GM19043 (cell line): Measurements from ENCODE around the gene TREH.
"Not testable (repeated sequence)": the region's sequence is repeated elsewhere in the genome, so short reads cannot be mapped to it uniquely, and the experiment has no call there.

ENCODE experiments used
- ATAC-seq: cut with Tn5 transposase; IDR thresholded peaks from one replicate; pipeline ENCODE4 v1.9.1; 2021; ENCODE audit warnings: low read depth; ENCODE audit not compliant: unreplicated experiment

The TREH gene, protein sequence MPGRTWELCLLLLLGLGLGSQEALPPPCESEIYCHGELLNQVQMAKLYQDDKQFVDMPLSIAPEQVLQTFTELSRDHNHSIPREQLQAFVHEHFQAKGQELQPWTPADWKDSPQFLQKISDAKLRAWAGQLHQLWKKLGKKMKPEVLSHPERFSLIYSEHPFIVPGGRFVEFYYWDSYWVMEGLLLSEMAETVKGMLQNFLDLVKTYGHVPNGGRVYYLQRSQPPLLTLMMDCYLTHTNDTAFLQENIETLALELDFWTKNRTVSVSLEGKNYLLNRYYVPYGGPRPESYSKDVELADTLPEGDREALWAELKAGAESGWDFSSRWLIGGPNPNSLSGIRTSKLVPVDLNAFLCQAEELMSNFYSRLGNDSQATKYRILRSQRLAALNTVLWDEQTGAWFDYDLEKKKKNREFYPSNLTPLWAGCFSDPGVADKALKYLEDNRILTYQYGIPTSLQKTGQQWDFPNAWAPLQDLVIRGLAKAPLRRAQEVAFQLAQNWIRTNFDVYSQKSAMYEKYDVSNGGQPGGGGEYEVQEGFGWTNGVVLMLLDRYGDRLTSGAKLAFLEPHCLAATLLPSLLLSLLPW

DNA sequence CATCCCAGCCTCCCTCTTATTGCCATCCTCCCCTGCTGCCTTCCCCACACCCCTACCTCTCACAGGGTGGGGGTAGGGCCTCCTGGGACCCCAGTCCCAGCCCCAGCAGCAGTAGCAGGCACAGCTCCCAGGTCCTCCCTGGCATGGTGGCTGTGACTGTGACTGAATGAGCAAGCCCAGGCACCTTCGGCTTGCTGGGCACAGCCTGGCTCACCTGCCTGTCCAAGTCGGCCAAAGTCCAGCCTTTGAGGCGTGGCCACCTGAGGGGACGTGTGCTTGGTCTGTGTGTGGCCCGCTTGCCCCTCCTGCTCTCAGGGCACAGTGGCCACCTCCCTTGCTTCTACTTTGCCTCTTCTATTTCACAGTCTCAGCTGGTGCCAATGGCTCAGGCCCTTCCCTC is at the start of gene TREH:
TREH (minus strand) TSS at position 168 of the 400 bp plus-strand sequence; CDS start at position 145, 23 bp downstream.
- ATAC-seq: no peak

DNA sequence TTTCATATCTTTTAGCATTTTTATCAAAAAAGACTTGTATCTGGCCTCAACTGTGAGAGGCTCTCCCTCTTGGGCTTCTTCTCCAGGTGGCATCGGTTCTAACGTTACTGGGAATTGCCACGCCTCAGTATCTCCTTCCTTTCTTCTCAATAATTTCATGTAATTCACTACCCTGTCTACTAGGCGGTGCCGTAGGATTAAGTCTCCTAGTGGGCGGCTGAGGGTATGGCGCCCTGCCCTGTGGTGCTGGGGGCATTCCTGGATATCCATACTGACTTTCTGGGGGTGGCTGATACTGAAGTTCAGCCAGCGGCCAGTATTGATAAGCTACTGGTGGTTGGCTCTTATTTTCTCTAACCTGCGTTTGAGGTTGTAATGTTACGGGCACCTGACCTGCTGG is 48.7 kb upstream of the TREH start:
- ATAC-seq: not testable (repeated sequence)

DNA sequence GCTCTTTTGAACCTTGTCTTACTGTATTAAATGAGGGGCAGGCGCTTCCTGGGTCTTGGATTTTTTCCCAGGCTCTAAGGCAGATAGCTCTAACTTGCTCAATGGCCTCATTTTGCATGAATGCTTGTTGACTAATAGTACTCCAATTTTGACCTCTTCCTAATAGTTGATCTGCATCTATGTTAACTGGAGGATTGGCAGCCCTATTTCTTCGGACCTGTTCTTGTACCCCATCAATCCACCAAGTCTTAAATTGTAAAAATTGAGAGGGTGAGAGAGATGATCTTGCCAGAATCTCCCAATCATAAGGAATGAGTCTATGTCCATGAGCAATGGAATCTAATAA is 48.2 kb upstream of the TREH start:
- ATAC-seq: not testable (repeated sequence)

DNA sequence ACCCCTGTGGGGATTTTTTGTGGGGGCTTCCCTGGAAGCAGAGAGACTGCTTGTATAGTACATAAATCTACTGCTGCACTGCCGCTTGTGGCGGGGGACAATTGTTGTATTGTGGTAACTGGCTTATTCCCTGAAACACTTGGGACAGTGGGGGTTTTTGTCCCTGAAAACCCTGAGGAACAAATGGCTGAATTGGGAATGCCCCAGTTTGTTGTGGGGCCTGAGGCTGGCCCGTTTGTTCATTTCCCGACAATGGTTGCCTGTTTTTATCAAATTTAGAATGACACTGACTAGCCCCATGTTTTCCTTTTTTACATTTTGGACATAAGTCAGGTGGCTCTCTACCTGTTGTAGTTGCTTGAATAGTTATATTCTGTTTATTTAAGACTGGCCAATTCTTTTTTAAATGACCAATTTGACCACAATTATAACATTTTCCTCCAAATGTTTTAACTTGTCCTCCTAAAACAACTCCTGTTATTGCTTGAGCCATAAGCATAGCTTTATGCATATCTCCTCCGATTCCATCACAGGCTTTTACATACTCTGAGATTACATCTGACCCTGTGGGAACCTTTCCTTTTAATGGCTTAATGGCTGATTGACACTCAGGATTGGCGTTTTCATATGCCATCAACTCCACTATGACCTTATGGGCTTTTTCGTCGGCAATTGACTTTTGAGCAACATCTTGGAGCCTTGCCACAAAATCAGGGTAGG is 47.7 kb upstream of the TREH start:
- ATAC-seq: not testable (repeated sequence)

DNA sequence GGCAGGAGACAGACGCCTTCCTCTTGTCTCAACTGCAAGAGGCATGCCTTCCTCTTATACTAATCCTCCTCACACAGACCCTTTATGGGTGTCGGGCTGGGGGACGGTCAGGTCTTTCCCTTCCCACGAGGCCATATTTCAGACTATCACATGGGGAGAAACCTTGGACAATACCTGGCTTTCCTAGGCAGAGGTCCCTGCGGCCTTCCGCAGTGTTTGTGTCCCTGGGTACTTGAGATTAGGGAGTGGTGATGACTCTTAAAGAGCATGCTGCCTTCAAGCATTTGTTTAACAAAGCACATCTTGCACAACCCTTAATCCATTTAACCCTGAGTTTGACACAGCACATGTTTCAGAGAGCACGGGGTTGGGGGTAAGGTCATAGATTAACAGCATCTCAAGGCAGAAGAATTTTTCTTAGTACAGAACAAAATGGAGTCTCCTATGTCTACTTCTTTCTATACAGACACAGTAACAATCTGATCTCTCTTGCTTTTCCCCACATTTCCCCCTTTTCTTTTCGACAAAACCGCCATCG is 42.1 kb upstream of the TREH start:
- not testable (repeated sequence) for ATAC-seq

DNA sequence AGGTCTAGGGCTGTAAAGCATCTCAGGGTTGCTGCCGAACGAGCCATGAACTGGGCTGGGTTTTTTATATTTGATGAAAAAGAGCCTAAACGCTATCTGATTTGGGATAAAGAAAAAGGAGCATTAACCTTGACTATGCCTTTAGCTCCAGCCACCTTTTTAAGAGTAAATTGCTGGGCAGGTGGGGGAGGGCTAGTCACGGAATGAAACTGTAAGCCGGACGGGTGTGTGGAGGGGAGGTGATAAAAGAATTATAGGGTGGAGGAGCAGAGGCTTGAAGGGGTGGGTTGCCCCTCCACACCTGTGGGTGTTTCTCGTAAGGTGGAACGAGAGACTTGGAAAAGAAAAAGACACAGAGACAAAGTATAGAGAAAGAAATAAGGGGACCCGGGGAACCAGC is 41.3 kb upstream of the TREH start:
- not testable (repeated sequence) for ATAC-seq

DNA sequence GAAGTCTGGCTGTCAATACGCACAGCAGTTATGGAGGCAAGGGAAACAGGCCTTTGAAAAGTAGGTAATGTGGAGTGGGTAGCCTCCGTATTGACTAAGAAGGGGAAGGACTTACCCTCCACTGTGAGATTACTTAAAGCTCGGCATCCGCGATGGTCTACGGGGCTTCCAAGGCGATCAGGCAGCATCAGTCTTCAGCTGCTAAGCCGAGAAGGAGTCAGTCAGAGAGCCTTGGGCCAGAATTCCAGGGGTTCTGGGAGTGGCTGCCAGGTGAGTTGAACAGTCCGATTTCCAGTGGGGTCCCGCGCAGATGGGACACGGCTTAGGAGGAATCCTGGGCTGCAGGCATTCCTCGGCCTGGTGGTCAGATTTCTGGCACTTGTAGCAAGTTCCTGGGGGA is 40.6 kb upstream of the TREH start:
- not testable (repeated sequence) for ATAC-seq

DNA sequence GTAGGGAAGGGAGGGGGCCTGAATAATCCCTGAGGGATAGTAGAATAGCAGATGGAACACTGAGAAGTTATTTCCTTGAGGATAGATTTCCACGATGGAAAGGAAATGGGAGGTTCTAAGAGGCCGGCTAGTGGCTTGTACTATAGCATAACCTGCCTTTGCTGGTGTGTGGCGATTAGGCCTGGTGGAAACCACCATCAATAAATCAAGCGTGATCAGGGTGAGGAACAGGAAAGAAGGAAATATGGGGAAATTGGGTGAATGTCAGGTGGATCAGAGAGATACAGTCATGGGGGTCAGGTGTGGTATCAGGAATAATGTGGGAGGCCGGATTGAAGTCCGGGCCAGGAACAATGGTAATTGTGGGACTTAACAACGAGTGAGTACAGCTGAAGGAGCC is 39.1 kb upstream of the TREH start:
- ATAC-seq: not testable (repeated sequence)

DNA sequence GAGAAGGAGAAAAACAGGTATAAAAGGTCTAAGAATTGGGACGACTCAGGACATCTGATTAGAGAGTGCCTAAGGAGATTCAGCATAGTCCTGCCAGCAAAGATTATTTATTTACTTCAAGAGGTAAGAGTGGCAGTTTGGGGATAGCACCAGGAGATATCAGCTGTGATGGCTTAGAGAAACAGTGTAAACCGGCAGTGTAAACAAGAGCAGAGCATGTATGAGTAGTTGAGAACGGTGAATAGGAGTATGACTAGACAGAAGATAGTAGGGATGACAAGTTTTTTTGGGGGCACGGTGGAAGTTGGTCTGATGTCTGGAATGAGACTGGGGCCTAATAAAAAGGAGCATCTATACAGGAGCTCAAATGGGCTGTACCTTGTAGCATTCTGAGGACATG is 38.3 kb upstream of the TREH start:
- ATAC-seq: not testable (repeated sequence)

DNA sequence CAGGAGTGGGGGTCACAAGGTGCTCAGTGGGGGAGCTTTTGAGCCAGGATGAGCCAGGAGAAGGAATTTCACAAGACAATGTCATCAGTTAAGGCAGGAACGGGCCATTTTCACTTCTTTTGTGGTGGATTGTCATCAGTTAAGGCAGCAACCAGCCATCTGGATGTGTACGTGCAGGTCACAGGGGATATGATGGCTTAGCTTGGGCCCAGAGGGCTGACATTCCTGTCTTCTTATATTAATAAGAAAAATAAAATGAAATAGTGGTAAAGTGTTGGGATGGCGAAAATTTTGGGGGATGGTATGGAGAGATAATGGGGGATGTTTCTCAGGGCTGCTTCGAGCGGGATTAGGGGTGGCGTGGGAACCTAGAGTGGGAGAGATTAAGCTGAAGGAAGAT is 37.8 kb upstream of the TREH start:
- ATAC-seq: not testable (repeated sequence)

DNA sequence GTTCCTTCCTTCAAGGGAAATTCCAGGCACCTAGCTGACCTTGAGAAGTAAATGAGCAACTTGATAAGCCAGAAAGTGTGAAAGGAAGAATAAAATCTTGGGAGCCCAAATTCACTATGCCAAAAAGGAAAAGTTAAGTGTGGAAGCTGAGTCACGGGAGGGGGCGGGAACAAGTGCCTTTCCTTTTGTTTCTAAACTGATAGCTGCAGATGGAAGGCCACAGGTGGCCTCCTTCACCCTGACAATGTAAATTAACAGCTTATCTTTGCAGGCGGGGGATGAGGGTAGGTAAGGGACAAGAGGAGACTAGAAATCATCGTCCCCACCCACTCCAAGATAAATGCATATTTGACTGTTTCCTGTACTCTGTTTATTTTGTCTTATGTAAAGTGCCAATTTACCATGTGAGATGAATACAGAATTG is 36.4 kb upstream of the TREH start:
- ATAC-seq: no peak

DNA sequence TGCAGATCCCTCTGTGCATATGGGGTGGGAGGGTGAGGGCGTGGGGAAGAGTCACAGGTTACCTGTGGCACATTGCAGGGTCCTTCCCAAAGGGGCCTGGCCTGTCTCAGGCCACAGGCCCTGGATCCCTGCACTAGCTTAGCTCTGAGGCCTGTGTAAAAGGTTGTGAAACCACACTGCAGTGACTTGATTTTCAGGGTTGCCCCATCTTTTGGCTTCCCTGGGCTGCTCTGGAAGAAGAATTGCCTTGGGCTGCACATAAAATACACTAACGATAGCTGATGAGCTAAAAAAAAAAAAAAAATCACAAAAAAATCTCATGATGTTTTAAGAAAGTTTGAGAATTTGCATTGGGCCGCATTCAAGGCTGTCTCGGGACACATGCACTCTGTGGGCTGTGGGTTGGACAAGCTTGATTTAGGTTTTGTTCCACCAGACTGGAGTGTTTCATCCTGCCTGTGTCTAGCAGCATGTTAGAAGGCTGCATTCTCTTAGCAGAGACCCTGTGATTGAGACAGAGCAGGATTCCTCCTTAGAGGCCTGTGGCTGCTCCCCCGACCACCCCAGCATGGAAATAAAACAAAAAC is 35.9 kb upstream of the TREH start:
- ATAC-seq: no peak

DNA sequence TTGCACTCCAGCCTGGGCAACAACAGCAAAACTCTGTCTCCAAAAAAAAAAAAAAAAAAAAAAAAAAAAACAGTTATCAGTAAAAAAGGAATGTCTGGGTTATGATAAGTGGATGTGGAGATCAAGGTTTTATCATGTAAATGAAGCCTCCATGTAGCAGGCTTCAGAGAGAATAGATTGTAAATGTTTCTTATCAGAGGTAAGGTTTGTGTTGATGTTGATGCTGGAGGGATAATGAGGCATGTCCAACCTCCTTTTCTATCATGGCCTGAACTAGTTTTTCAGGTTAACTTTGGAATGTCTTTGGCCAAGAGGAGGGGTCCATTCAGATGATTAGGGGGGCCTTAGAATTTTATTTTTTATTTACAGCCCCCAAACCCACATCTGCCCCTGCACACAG is 35.4 kb upstream of the TREH start:
- no peak for ATAC-seq

DNA sequence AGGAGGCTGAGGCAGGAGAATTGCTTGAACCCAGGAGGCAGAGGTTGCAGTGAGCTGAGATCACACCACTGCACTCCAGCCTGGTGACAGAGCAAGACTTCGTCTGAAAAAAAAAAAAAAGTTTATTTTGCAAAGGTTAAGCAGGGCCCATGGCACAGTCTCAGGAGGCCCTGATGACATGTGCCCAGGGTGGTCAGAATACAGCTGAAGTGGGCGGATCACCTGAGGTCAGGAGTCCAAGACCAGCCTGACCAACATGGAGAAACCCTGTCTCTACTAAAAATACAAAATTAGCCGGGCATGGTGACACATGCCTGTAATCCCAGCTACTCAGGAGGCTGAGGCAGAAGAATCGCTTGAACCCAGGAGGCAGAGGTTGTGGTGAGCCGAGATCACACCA is 35.0 kb upstream of the TREH start:
- ATAC-seq: not testable (repeated sequence)

DNA sequence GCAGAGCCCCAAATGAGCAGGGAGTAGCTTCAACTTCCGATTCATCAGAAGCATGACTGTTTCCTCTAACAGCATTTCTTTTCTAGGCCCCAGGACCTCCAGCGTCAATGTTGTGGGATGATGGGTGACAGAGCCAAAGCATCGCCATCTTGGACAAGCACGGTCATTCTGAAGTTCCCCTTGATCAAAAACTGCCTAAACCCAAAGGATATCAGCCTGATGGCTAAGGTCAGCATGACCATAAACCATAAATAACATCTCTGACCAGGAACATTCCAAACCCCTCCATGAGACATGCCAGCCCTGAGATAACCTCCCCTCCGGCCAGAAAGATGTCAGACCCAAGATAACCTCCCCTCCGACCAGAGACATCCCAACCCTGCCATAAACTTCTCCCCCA is 28.8 kb upstream of the TREH start:
- ATAC-seq: no peak

DNA sequence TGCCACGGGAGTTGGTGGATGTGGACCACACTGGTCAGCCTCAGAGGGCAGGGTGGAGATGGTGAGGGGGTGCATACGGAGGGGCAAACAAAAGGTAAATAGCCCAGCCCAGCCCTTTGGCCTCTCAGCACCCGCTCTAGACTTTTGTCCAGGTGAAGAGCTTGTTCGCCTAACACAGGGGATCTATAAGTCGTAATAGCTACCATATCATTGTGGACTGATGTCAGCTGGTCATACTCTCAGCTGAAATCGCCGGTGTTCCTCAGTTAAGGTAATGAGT is 27.0 kb upstream of the TREH start:
- ATAC-seq: no peak

DNA sequence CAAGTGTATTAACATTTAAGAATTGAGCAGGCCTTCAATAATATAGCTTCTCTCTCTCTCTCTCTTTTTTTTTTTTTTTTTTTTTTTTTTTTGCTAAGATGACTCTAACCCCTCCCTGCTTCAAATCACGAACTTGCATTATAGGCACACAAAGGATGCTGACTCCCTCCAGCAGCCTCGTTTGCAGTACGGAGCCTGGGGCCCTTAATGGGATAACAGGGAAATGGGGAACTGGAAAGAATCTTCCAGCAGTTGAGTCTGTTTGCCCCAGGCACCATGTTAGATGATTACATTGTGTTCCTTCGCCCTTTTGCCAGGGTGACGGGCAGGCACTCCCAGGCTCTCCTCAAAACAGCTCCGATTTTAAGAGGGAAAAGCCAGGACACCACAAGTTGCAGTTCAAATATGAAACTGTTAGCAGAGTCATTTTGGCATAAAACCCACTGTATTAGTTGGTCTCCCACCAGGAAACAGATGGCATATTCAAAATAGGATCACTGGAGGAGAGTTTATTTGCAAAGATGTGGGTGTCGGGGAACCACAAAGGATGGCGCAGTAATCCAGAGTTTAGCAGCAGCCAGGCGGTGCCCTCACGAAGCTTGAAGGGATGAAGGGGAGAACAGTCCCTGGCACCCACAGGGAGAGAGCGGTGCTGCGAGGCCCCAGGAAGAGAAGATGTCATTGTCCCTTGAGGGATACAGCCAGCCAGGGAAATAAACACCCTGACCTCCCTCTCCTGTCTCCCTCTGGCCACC is 26.5 kb upstream of the TREH start:
- no peak for ATAC-seq

DNA sequence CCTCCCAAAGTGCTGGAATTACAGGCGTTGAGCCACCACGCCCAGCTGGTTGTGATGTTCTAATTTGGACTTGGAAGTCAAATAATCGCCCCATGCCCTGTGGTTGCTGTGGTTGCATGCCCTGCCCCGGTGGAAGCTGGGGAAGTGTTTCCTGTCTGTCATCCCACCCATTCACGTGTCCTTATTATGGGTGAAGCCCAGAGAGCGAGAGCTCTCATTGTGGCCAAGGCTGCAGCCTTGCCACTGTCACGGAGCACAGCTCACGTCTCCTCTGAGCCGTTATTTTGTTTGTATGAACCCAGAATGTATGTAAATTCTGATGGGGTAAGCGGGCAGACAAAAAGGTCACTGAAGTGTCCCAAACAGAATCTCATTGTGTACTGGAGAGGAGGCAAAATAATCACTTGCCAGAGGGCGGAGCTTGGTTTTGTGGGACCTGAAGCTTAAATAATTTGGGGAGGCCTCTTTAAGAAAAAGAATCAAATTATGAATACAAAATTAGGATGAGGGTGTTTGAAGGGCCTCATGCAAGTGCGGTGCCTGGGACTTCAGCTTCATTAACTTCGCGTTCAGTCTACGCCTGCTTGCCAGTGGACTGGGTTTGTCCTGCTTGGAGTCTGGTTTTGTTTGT is 25.8 kb upstream of the TREH start:
- ATAC-seq: no peak

DNA sequence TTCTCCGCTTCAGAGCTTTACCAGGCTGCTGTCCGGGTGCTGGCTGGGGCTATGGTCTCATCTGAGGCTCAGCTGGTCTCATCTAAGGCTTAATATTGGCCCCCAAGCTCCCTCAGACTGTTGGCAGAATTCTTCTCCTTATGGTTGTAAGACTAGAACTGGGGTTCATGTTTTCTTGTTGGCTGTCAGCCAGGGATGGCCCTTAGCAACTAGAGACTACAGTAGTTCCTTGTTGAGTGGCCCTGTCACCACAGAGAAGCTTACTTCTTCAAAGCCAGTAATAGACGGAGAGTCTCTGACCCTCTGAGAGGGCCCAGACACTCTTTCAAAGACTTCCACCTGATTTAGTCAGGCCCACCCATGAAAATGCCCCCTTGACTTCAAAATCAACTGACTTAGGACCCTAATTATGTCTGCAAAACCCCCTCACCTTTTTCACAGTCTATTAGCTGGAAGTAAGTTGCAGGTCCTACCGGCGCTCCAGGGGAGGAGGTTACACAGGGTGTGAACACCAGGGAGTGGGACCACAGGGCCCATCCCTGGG is 24.2 kb upstream of the TREH start:
- no peak for ATAC-seq
